Glomerular endothelial cell (primary cell): ENCODE results near the gene ZNF579. TPM values are rescaled to one million over a fixed set of nuclear protein-coding genes. Genes with fewer than 3 reads are reported as not detected.

ENCODE experiments used
- DNase-seq: peaks from one replicate; pipeline ENCODE4 v3.0.0-alpha.2; 2011; ENCODE audit warnings: low read depth, low spot score; ENCODE audit errors: extremely low read depth
- total RNA-seq: library from RNA; depleted of rRNA; stranded (reverse); fragments of >200 nt; gene quantifications from 2 replicates; pipeline ENCODE4 v1.2.3, GENCODE V29; 2015

ZNF579 gene
- 9.2 and 9.5 TPM in 2 replicates for total RNA-seq

- no peak for DNase-seq
Measured at GRCh38 chr19:55580628-55581144, at the start of gene ZNF579. TSS of gene ZNF579 (minus strand) at chr19:55580848. CDS start at chr19:55579639, 1,209 bp downstream.

- no peak for DNase-seq
Measured at GRCh38 chr19:55626350-55626749, 45.7 kb upstream of the ZNF579 start.

- no peak for DNase-seq
Measured at GRCh38 chr19:55625004-55625326, 44.3 kb upstream of the ZNF579 start.

GRCh38 chr19:55624109-55625003 is 43.7 kb upstream of the ZNF579 start, which contains the start of gene ZNF784:
TSS of gene ZNF784 (minus strand) at chr19:55624566. CDS start at chr19:55624561, 5 bp downstream.
- no peak for DNase-seq

GRCh38 chr19:55623561-55623960 is 42.9 kb upstream of the ZNF579 start:
- DNase-seq = no peak

GRCh38 chr19:55623130-55623529 is 42.5 kb upstream of the ZNF579 start:
- DNase-seq = no peak

- no peak for DNase-seq
Measured at GRCh38 chr19:55622242-55622969, 41.8 kb upstream of the ZNF579 start.

GRCh38 chr19:55621673-55622231 is 41.1 kb upstream of the ZNF579 start:
- no peak for DNase-seq

GRCh38 chr19:55621205-55621672 is 40.6 kb upstream of the ZNF579 start:
- DNase-seq = no peak

GRCh38 chr19:55620410-55621204 is 40.0 kb upstream of the ZNF579 start:
- no peak for DNase-seq

GRCh38 chr19:55619286-55619685 is 38.6 kb upstream of the ZNF579 start:
- no peak for DNase-seq

GRCh38 chr19:55618426-55618825 is 37.8 kb upstream of the ZNF579 start:
- DNase-seq = no peak

- no peak for DNase-seq
Measured at GRCh38 chr19:55617426-55617825, 36.8 kb upstream of the ZNF579 start.

GRCh38 chr19:55616395-55616875 is 35.8 kb upstream of the ZNF579 start:
- DNase-seq = no peak

- no peak for DNase-seq
Measured at GRCh38 chr19:55615543-55616394, 35.1 kb upstream of the ZNF579 start.

GRCh38 chr19:55614711-55615542 is 34.3 kb upstream of the ZNF579 start:
- DNase-seq = no peak

- no peak for DNase-seq
Measured at GRCh38 chr19:55613930-55614710, 33.5 kb upstream of the ZNF579 start.

GRCh38 chr19:55613396-55613795 is 32.7 kb upstream of the ZNF579 start:
- no peak for DNase-seq
